Measurements from ENCODE around the gene L1CAM. TPM values are rescaled to one million over a fixed set of nuclear protein-coding genes. Genes with fewer than 3 reads are reported as not detected.

The L1CAM gene
- total and polyA plus RNA-seq, 2 donors (not counting 1 experiment from before 2014, with no cell fraction given) = 9.4 to 19.9 TPM

GRCh38 chrX:153927672-153927921 lies 41.6 kb upstream of the L1CAM start:
- H3K27ac ChIP-seq (ENCODE audit: low read length in 2 of 2) = peak overlapping the region; percentile 96 to 98
- peaks cover 10% of the 10 kb centered on the region for H4K20me1 ChIP-seq (ENCODE audit: control insufficient read depth, insufficient read depth, low read length, poor library complexity, severe bottlenecking)
- peak overlapping the region; percentile 98 for H3K4me2 ChIP-seq (replicated peaks; ENCODE audit: low read depth, low read length, poor library complexity, severe bottlenecking)
- no peaks in the 10 kb centered on the region for H3K27me3 ChIP-seq (replicated peaks in 1 of 4; ENCODE audit: control extremely low read depth in 1 of 4, control insufficient read depth in 3 of 4, insufficient read depth in 4 of 4, low read length in 3 of 4)
- peaks cover 41% of the 10 kb centered on the region for H3K4me1 Mint-ChIP-seq
- TF ChIP-seq CTCF (IDR thresholded peaks at IDR 0.05) (no peak), EZH2 (IDR thresholded peaks at IDR 0.05; ENCODE audit: borderline replicate concordance, insufficient read depth, low read depth, low read length, poor library complexity, severe bottlenecking) (no peak)
- H3K9me3 Mint-ChIP-seq (ENCODE audit: insufficient read depth) = no peaks in the 10 kb centered on the region
- 0% methylated on average over 7 of the region's 8 CpGs for WGBS (ENCODE audit: insufficient coverage)
- peaks cover 43 to 51% of the 10 kb centered on the region in 2 donors for H3K4me1 ChIP-seq (ENCODE audit: control insufficient read depth in 2 of 2, insufficient read depth in 2 of 2, low read length in 2 of 2)
- peak overlapping the region; percentile 96 for H3K9ac ChIP-seq (ENCODE audit: low read length)
- ChIA-PET POLR2A (interaction anchor here (1.2 to 5.2 kb wide), 9 partner anchors 19 to 563 kb away, joined by 3 to 58 read pairs (median 6); partner anchors contain the start of genes HCFC1, IDH3G, RENBP and RPL10), CTCF (interaction anchor here (0.6 to 13.1 kb wide), 3 partner anchors 19 to 109 kb away, joined by 3 to 325 read pairs (median 4); partner anchors contain the start of gene RENBP)
- peak overlapping the region; percentile 73 to 88 (median 78) for H3K4me3 ChIP-seq (ENCODE audit: control extremely low read depth in 1 of 5, extremely low read depth in 1 of 5, insufficient read depth in 1 of 5, low read depth in 2 of 5, low read length in 4 of 5)
- peaks cover 33% of the 10 kb centered on the region for H3K79me2 ChIP-seq (ENCODE audit: control insufficient read depth, insufficient read depth, low read length)
- DNase-seq (no peak), ATAC-seq (ENCODE audit: low read depth) (no peak)
- intact Hi-C loops (cut with micrococcal nuclease) = loop anchor here (2.0 to 5.0 kb wide), 2 partner anchors 40 to 443 kb away; partner anchors contain the start of gene L1CAM
- peak overlapping the region; percentile 98 for H3K27ac Mint-ChIP-seq
- peak overlapping the region; percentile 92 for H3K4me3 Mint-ChIP-seq
- H2AFZ ChIP-seq (ENCODE audit: insufficient read depth, low read depth, low read length, poor library complexity, severe bottlenecking) = peak overlapping the region; percentile 27
- peaks cover 0 to 27% of the 10 kb centered on the region in 2 experiments for H3K36me3 ChIP-seq (replicated peaks in 1 of 2; ENCODE audit: control extremely low read depth in 1 of 2, control insufficient read depth in 1 of 2, extremely low read depth in 1 of 2, insufficient read depth in 2 of 2, low read length in 1 of 2)
- no peaks in the 10 kb centered on the region for H3K9me3 ChIP-seq (ENCODE audit: control extremely low read depth in 1 of 3, control insufficient read depth in 2 of 3, insufficient read depth in 1 of 3, low read length in 2 of 3)
- no peaks in the 10 kb centered on the region for H3K27me3 Mint-ChIP-seq
